Measurements from ENCODE around the gene SCYL3.
A peak's percentile ranks its signal among the peaks of the same experiment; 100 is the strongest.
"Not testable (repeated sequence)": the region's sequence is repeated elsewhere in the genome, so short reads cannot be mapped to it uniquely, and the experiment has no call there.

SCYL3 gene

GRCh38 chr1:169872906-169873305, 20.8 kb downstream of the SCYL3 start:
- FAIRE-seq (no peak), DNase-seq (ENCODE audit: insufficient read length, low spot score) (no peak)

- not testable (repeated sequence) for DNase-seq (ENCODE audit: insufficient read length, low spot score); FAIRE-seq
Measured at GRCh38 chr1:169871988-169872387, 21.7 kb downstream of the SCYL3 start.

GRCh38 chr1:169869426-169869825, 24.3 kb downstream of the SCYL3 start:
- DNase-seq (ENCODE audit: insufficient read length, low spot score) (no peak), FAIRE-seq (no peak)

GRCh38 chr1:169868978-169869377, 24.7 kb downstream of the SCYL3 start:
- no peak for FAIRE-seq

GRCh38 chr1:169867012-169867675, 26.6 kb downstream of the SCYL3 start:
- no peak for FAIRE-seq
- no peak for DNase-seq (ENCODE audit: insufficient read length, low spot score)

More at GRCh38 chr1:169868978-169869377, 24.7 kb downstream of the SCYL3 start:
- DNase-seq (ENCODE audit: insufficient read length, low spot score), result no peak

GRCh38 chr1:169866577-169866976, 27.1 kb downstream of the SCYL3 start:
- FAIRE-seq (no peak), DNase-seq (ENCODE audit: insufficient read length, low spot score) (no peak)

GRCh38 chr1:169864531-169864930, 29.2 kb downstream of the SCYL3 start:
- not testable (repeated sequence) for FAIRE-seq

GRCh38 chr1:169860750-169861149, 32.9 kb downstream of the SCYL3 start:
- DNase-seq (ENCODE audit: insufficient read length, low spot score) (no peak), FAIRE-seq (no peak)

More at GRCh38 chr1:169864531-169864930, 29.2 kb downstream of the SCYL3 start:
- DNase-seq (ENCODE audit: insufficient read length, low spot score), result not testable (repeated sequence)

- peak; percentile 79 for FAIRE-seq
- DNase-seq (ENCODE audit: insufficient read length, low spot score), result no peak
Measured at GRCh38 chr1:169860187-169860586, 33.5 kb downstream of the SCYL3 start.

- DNase-seq (ENCODE audit: insufficient read length, low spot score) (no peak), FAIRE-seq (no peak)
Measured at GRCh38 chr1:169859001-169859400, 34.7 kb downstream of the SCYL3 start.

- DNase-seq (ENCODE audit: insufficient read length, low spot score) (no peak), FAIRE-seq (no peak)
Measured at GRCh38 chr1:169858467-169858866, 35.2 kb downstream of the SCYL3 start.

- no peak for FAIRE-seq
- DNase-seq (ENCODE audit: insufficient read length, low spot score), result no peak
Measured at GRCh38 chr1:169853341-169853740, 40.4 kb downstream of the SCYL3 start.

- FAIRE-seq, result no peak
- DNase-seq (ENCODE audit: insufficient read length, low spot score), result no peak
Measured at GRCh38 chr1:169849346-169850022, 44.2 kb downstream of the SCYL3 start.

GRCh38 chr1:169848456-169848855, 45.2 kb downstream of the SCYL3 start:
- FAIRE-seq (no peak), DNase-seq (ENCODE audit: insufficient read length, low spot score) (no peak)

GRCh38 chr1:169844941-169845608, 48.6 kb downstream of the SCYL3 start:
- FAIRE-seq (no peak), DNase-seq (ENCODE audit: insufficient read length, low spot score) (no peak)

- no peak for FAIRE-seq
- no peak for DNase-seq (ENCODE audit: insufficient read length, low spot score)
Measured at GRCh38 chr1:169838942-169839341, 54.8 kb downstream of the SCYL3 start.

GRCh38 chr1:169836198-169836597, 57.5 kb downstream of the SCYL3 start:
- FAIRE-seq (no peak), DNase-seq (ENCODE audit: insufficient read length, low spot score) (no peak)

- no peak for FAIRE-seq
Measured at GRCh38 chr1:169835647-169836046, 58.0 kb downstream of the SCYL3 start.

GRCh38 chr1:169834869-169835268, 58.8 kb downstream of the SCYL3 start:
- FAIRE-seq (no peak), DNase-seq (ENCODE audit: insufficient read length, low spot score) (no peak)

More at GRCh38 chr1:169835647-169836046, 58.0 kb downstream of the SCYL3 start:
- DNase-seq (ENCODE audit: insufficient read length, low spot score), result no peak

- DNase-seq (ENCODE audit: insufficient read length, low spot score), result no peak
- FAIRE-seq, result no peak
Measured at GRCh38 chr1:169833179-169833901, 60.4 kb downstream of the SCYL3 start.

- no peak for FAIRE-seq
- DNase-seq (ENCODE audit: insufficient read length, low spot score), result no peak
Measured at GRCh38 chr1:169829671-169830070, 64.0 kb downstream of the SCYL3 start.

Data from GM19239 (cell line).